ENCODE measurements around the gene PPARA.

DNA sequence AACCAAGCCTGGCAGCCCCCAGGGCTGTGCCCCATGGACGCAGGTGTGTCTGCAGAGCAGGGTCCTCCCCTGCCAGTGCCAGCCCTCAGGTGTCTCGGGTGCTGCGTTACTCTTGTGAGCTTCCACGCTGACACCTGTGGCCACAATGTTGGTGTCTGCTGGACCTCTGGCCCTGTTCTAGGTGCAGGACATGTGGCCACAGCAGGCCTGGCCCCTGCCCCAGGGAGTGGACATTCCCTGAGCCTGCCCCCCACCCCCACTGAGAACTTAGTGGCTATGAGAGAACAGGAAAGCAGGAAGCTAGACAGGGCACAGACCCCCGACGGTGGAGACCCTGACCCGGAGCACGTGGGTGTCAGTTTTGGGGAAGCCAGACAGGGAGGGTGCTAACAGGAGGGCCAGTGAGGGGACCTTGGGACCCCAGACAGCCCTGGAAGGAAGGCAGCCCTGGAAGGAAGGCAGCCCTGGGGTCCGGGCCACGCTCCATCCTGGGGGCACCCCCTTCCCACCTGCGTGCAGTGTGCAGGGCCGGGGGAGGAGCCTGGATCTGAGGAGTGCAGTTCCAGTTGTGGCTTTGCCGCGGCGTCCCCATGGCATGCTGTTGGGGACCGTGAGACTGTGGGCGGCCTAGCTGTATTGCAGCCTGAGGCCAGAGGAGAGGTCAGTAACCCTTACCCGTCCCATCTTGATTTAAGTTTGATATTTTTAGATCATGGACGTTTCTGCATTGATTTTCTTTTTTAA is 43.9 kb upstream of the PPARA start:
- TF ChIP-seq, protein P1, sequence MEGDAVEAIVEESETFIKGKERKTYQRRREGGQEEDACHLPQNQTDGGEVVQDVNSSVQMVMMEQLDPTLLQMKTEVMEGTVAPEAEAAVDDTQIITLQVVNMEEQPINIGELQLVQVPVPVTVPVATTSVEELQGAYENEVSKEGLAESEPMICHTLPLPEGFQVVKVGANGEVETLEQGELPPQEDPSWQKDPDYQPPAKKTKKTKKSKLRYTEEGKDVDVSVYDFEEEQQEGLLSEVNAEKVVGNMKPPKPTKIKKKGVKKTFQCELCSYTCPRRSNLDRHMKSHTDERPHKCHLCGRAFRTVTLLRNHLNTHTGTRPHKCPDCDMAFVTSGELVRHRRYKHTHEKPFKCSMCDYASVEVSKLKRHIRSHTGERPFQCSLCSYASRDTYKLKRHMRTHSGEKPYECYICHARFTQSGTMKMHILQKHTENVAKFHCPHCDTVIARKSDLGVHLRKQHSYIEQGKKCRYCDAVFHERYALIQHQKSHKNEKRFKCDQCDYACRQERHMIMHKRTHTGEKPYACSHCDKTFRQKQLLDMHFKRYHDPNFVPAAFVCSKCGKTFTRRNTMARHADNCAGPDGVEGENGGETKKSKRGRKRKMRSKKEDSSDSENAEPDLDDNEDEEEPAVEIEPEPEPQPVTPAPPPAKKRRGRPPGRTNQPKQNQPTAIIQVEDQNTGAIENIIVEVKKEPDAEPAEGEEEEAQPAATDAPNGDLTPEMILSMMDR (IDR thresholded peaks at IDR 0.05; ENCODE audit: insufficient read depth, low read depth, low read length) = no peak
- TF ChIP-seq EZH2 (IDR thresholded peaks at IDR 0.05; ENCODE audit: insufficient read depth, low read length) = no peak

All from astrocyte (in vitro differentiated cells and primary cell).